Endodermal cell (in vitro differentiated cells): ENCODE data around the gene LTBP4. TPM values are rescaled to one million over a fixed set of nuclear protein-coding genes. Genes with fewer than 3 reads are reported as not detected.

Experiments
- DNase-seq: peaks from one replicate; pipeline ENCODE4 v3.0.0-alpha.2; 2017
- H3K27ac ChIP-seq: 2 replicates; pipeline ENCODE4 v1.5.1; 2013; ENCODE audit warnings: mild to moderate bottlenecking, low read depth, low read length, moderate library complexity
- H3K27me3 ChIP-seq: 2 replicates; pipeline ENCODE4 v1.6.1; 2013; ENCODE audit warnings: mild to moderate bottlenecking, low read length, moderate library complexity; ENCODE audit not compliant: insufficient read depth, control insufficient read depth, poor library complexity, severe bottlenecking
- H3K36me3 ChIP-seq: 2 replicates; pipeline ENCODE4 v1.7.0; 2013; ENCODE audit warnings: mild to moderate bottlenecking, low read length, moderate library complexity; ENCODE audit not compliant: control insufficient read depth, insufficient read depth
- H3K4me1 ChIP-seq: one replicate; pipeline ENCODE4 v1.7.0; 2013; ENCODE audit warnings: low read length; ENCODE audit not compliant: control insufficient read depth, insufficient read depth
- H3K4me3 ChIP-seq: 2 replicates; pipeline ENCODE4 v1.5.1; 2013; ENCODE audit warnings: mild to moderate bottlenecking, low read length, moderate library complexity
- H3K9ac ChIP-seq: 2 replicates; pipeline ENCODE4 v1.6.1; 2013; ENCODE audit warnings: mild to moderate bottlenecking, low read length, moderate library complexity; ENCODE audit not compliant: poor library complexity, severe bottlenecking; ENCODE audit errors: extremely low read depth
- H3K9me3 ChIP-seq: 2 replicates; pipeline ENCODE4 v1.6.1; 2013; ENCODE audit warnings: mild to moderate bottlenecking, low read length, moderate library complexity; ENCODE audit not compliant: control insufficient read depth
- H3K27ac Mint-ChIP-seq: 2 replicates; pipeline ENCODE4 v1.8.0; 2020; ENCODE audit warnings: mixed read lengths
- H3K27me3 Mint-ChIP-seq: 2 replicates; pipeline ENCODE4 v1.8.0; 2021; ENCODE audit warnings: mild to moderate bottlenecking, mixed read lengths; ENCODE audit not compliant: insufficient read depth
- H3K36me3 Mint-ChIP-seq: 2 replicates; pipeline ENCODE4 v1.8.0; 2020; ENCODE audit warnings: low read depth, mixed read lengths
- H3K4me1 Mint-ChIP-seq: 2 replicates; pipeline ENCODE4 v1.8.0; 2020; ENCODE audit warnings: mixed read lengths
- H3K4me3 Mint-ChIP-seq: 2 replicates; pipeline ENCODE4 v1.8.0; 2020; ENCODE audit warnings: mild to moderate bottlenecking, moderate library complexity, mixed read lengths
- H3K9me3 Mint-ChIP-seq: 2 replicates; pipeline ENCODE4 v1.8.0; 2020; ENCODE audit warnings: mild to moderate bottlenecking, mixed read lengths
- CTCF ChIP-seq: fragments of 200-600 bp; sonication (generic); conservative IDR thresholded peaks from 2 replicates; pipeline ENCODE4 v1.5.0; 2021; ENCODE audit warnings: antibody characterized with exemption, mild to moderate bottlenecking
- WGBS, 2 experiments: methylation state at CpG; one replicate each; pipeline versions ENCODE4 v1.1.5 to v1.1.7; 2013; ENCODE audit warnings: missing lambda C conversion rate in 2 of 2, mixed read lengths in 1 of 2; ENCODE audit not compliant: insufficient coverage in 1 of 2, insufficient read length in 1 of 2; 5-methylcytosine and 5-hydroxymethylcytosine counted together
- total RNA-seq, 2 donors: library from RNA; stranded (reverse); fragmentation: NEBNext Ultra II Directional in 1 of 2; extraction: Animal tissue kit (Norgen Biotek cat#: 25700) in 1 of 2; gene quantifications; 2 replicates in 1 of 2; 3 replicates in 1 of 2; pipeline ENCODE4 v1.2.1, GENCODE V29; 2021

The LTBP4 gene
- total RNA-seq, 2 donors from 2014 or later, result 104 to 133 TPM

DNA sequence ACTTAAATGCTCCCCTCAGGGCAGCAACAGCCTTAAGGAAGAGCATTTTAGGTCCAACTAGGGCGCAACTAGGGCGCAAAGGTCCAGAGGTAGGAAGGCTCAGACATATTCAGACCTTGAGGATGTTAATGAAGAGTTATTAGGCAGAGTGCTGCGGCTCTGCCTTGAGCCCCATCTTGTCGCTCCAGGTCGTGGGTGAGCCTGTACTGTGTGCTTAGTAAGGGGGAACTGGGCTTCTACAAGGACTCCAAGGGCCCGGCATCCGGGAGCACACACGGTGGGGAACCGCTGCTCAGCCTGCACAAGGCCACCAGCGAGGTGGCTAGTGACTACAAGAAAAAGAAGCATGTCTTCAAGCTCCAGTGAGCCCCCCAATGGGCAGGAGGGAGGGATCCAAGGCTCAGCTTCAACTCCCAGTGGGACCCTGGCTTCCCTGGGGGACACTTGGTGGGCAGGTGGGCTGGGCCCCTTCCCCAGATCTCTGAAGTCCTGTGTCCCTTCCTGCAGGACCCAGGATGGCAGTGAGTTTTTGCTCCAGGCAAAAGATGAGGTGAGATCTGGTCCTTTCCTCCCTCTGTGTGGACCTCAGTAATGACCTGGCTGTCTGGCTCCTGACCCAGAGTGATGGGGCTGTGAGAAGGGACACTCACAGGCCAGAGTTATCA lies 29.2 kb upstream of the LTBP4 start:
- H3K9me3 Mint-ChIP-seq, result peaks cover 3% of the 10 kb centered on the region
- Histone ChIP-seq H3K4me3 (no peak overlapping the region), H3K9ac (no peak overlapping the region), H3K27ac (no peak overlapping the region), H3K4me1 (no peaks in the 10 kb centered on the region), H3K36me3 (no peaks in the 10 kb centered on the region), H3K27me3 (peaks cover 34% of the 10 kb centered on the region), H3K9me3 (no peaks in the 10 kb centered on the region)
- no peak overlapping the region for H3K27ac Mint-ChIP-seq
- TF ChIP-seq CTCF, result no peak
- H3K27me3 Mint-ChIP-seq, result peaks cover 51% of the 10 kb centered on the region
- 82 to 84% methylated on average over 10 of the region's 10 CpGs for WGBS, 2 experiments
- no peak overlapping the region for H3K4me3 Mint-ChIP-seq
- peaks cover 7% of the 10 kb centered on the region for H3K4me1 Mint-ChIP-seq
- no peaks in the 10 kb centered on the region for H3K36me3 Mint-ChIP-seq
- DNase-seq, result no peak

DNA sequence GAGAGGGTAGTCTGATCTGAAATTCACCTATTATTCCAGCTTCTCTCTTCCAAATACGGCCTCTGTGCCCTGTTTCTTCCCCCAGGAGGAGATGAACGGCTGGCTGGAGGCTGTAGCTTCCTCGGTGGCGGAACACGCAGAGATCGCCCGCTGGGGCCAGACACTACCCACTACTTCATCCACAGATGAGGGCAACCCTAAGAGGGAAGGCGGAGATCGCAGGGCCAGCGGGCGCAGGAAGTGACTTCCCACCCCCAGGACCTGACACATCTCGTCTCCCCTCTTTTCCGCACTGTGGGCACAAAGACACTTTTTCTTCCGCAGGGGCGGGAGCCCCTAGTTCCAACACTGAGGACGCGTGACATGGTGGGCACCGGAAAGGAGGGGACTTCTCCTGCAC lies 25.8 kb upstream of the LTBP4 start:
- Mint-ChIP-seq H3K27me3 (peaks cover 18% of the 10 kb centered on the region), H3K27ac (no peak overlapping the region), H3K9me3 (peaks cover 3% of the 10 kb centered on the region), H3K4me1 (peaks cover 5% of the 10 kb centered on the region), H3K4me3 (peak overlapping the region; percentile 78), H3K36me3 (peaks cover 8% of the 10 kb centered on the region)
- H3K36me3 ChIP-seq, result peaks cover 15% of the 10 kb centered on the region
- H3K9ac ChIP-seq, result no peak overlapping the region
- H3K27ac ChIP-seq, result no peak overlapping the region
- no peak overlapping the region for H3K4me3 ChIP-seq
- no peaks in the 10 kb centered on the region for H3K4me1 ChIP-seq
- H3K27me3 ChIP-seq, result peaks cover under 1% of the 10 kb centered on the region
- no peak for TF ChIP-seq CTCF
- WGBS, 2 experiments, result 85 to 88% methylated on average over 7 to 18 of the region's 18 CpGs
- no peak for DNase-seq
- no peaks in the 10 kb centered on the region for H3K9me3 ChIP-seq

GRCh38 chr19:40576151-40576584 lies 25.0 kb upstream of the LTBP4 start:
- Histone ChIP-seq H3K9me3 (no peaks in the 10 kb centered on the region), H3K4me1 (no peaks in the 10 kb centered on the region), H3K9ac (peak overlapping the region; percentile 64), H3K27ac (no peak overlapping the region), H3K36me3 (peaks cover 22% of the 10 kb centered on the region), H3K27me3 (no peaks in the 10 kb centered on the region), H3K4me3 (peak overlapping the region; percentile 92)
- Mint-ChIP-seq H3K36me3 (peaks cover 16% of the 10 kb centered on the region), H3K4me1 (peaks cover 3% of the 10 kb centered on the region), H3K9me3 (no peaks in the 10 kb centered on the region), H3K4me3 (peak overlapping the region; percentile 78), H3K27me3 (peaks cover 15% of the 10 kb centered on the region), H3K27ac (no peak overlapping the region)
- no peak for TF ChIP-seq CTCF
- 0 to 11% methylated on average over 1 to 21 of the region's 22 CpGs for WGBS, 2 experiments
- DNase-seq, result peak; percentile 76
